HG03432 (cell line): ENCODE data around the gene LOXL3.
"Not testable (repeated sequence)": the region's sequence is repeated elsewhere in the genome, so short reads cannot be mapped to it uniquely, and the experiment has no call there.

Source experiments
- ATAC-seq: cut with Tn5 transposase; IDR thresholded peaks from one replicate; pipeline ENCODE4 v1.9.1; 2021; ENCODE audit warnings: mild to moderate bottlenecking, moderate library complexity; ENCODE audit not compliant: unreplicated experiment

Gene LOXL3

DNA sequence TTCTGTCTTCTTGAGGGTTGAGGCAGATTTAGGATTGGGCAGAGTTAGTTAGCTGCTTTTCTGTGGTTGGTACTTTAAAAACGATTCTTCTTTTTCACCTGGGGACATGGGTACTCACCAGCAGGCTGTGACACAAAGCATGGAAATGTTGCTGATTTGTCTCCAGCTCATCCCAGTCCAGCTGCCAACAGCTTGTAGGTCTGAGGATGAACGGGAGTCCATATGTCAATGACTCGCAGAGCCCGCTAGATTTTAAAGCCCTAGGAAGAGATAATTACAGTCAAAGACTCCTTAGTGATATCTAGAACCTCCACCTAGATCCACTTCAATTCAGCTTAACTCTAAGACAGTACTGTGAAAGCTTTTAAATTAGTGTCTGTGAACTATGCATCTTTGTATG, 21.6 kb upstream of the LOXL3 start:
- ATAC-seq: no peak

DNA sequence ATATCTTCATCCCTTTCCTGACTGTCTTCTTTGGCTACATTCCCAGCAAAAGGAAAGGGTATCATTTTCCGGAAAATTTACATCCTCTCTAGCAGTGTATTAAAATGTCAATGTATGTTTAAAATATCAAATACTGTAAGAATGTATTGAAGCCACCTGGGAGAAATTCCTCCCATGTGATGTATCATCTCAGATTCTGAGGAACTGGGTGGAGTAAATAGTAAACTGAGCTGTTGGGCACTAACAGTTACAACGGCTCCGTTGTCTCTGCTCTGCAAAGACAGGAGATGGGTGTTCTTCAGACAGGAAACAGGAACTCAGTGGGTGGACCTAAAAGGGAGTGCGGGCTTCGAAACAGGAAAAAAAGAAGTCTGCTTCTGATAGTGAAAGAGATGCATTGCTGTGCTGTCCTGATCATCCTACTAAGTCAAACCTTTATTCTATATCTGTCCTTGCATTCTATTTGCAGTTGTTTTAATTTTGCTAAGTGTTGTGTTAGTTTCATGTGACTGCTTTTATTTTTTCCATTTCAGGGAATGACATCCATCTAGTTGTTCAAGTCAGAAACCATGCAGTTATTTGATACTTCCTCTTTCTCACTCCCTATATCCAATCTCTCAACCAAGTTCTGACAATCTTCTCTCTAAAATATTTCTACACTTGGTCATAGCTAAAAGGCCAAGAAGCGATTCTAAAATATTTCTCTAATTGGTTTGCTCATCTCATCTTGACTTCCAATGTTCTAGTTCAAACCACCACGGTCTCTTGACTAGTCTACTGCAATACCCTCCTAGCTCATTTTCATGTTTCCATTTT, 20.2 kb upstream of the LOXL3 start:
- ATAC-seq: peak; percentile 47

DNA sequence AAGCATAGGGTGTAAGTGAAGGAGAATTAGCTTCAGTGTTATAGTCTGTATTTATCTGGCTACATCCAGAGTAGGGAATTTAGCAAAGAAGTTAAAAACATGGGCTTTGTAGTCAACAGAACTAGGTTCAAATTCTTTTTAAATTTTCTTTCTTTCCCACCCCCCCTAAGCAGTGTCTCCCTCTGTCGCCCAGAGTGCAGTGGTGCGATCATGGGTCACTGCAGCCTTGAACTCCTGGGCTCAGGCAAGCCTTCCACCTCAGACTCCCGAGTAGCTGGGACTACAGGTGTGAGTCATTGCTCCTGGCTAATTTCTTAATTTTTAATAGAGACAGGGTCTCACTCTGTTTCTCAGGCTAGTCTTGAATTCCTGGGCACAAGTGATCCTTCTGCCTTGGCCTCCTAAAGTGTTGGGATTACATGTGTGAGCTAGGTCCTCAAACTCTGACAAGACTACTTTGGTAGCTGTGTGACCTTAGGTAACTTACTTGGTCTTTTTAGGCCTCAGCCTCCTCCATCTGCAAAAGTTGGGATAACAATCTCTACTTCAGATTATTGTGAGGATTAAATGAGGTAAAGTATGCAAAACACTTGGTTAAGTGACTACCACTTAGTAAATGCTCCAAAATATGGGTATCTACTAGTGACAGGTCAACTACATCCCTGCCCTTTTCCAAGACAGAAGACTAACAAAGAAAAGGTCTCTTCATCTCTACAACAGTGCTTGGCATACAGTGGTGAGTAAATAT, 18.6 kb upstream of the LOXL3 start:
- ATAC-seq: no peak

DNA sequence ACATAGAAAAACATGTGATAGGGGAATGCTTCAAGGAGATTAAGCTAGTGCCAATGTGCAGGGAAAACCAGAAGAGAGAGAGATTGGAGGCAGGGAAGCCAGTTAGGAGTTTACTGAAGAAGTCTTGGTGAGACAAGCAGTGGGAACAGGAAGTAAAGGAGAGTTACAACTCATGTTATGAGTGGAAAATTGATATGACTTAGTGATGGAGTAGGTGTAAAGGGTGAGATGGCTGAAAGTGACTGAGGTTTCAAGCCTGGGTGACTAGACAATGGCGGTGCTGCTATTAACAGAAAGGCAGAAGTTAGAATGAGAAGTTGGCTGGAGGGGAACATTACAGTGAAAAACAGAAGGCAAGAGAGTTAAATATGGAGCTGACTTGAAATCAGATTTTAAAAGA, 17.3 kb upstream of the LOXL3 start:
- peak; percentile 69 for ATAC-seq

DNA sequence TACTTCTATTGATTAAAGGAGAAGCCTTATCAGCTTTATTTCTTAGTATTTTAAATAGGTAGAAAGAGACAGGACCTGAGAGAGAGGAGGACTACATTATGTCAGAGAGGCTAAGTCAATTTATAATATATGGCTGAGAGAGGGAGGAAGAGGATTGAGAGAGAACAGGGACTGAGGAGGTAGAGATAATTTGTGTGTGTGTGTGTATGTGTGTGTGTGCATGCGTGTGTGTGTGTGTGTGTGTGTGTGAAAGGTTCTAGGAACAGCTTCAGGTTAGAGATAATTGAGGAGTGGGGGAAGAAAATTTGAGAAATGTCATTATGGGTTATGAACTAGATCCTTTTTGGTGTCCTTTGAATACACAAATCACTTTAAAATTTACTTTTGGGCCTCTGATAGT, 15.9 kb upstream of the LOXL3 start:
- no peak for ATAC-seq

DNA sequence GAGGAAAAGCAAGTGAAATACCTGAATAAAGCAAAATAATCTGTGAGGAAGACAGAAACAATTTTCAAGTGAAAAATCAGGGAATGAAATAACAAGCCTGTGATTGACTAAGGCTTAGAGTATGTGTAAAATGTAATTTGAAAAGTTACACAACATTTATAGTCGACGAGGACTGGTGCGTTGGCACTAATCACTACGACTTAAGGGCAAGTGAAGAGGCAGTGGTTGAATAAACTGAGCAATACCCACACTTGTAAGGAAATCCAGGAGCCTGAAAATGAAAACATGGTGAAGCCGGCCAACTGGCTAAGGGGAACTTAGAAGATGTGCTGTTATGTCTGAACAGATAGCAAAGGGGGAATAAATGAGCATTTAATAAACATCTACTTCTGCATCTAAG, 14.1 kb upstream of the LOXL3 start:
- ATAC-seq: no peak

DNA sequence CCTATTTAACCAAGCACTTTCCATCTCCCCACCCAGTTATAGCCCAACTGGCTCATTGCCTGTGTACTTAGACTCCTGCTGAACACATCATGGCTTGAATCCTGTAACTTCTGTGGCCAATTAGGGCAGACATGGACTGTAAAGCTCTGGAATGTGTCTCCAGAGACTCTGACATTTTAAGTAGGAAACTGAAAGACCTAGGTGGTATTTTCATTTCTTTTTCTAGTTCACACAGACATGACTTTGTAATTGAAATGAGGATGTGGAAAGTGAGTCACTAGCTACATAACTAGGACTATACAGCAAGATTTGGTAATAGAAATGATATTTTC, 13.0 kb upstream of the LOXL3 start:
- ATAC-seq: peak; percentile 40

DNA sequence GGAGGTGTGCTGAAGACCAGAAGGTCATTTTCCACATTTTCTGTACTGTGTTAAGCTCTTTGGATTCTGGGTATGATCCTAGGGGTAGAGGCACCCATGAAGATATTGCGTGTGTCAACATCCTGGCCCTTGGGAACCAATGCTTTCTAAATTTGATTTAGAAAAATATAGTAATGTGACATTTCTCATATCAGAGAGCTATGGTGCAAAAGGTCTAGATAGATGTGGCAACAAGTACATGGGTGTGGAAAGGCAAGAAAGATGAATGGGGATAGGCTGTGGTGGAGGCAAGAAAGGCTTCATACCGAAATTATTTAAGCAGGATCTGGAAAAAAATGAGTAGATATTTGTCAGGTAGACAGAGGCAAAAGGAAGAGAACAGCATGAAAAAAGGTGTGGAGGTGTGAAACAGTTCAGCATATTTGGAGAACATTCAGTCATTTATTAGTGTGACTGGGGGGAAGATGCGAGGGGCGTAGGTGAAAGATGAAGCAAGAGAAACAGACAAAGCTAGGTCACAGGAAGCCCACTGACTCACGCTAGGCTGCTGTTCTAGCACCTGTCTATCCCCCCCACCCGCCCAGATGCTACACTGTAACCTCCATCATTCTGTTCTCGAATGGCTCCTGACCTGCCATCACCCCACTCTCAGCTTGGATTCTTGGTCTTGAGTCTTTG, 12.5 kb upstream of the LOXL3 start:
- peak; percentile 21 for ATAC-seq

DNA sequence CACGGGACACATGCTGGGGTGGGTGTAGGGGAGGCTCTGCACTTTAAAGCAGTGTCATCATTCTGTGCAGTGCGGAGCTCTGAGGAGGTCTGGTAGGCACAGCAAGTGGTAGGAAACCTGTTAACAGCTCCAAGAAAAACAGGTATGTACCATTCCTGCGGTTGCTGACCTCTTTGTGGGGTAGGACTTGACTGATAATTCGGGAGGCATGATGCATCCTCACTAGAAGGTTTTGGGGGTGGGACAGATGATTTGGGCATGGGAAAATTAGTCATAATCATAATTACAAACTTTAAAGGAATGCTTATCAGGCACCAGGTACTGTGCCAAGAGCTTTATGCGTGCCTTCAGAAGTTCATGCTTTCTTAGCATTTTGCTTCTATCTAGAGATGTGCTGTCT, 10.5 kb upstream of the LOXL3 start:
- ATAC-seq: no peak

DNA sequence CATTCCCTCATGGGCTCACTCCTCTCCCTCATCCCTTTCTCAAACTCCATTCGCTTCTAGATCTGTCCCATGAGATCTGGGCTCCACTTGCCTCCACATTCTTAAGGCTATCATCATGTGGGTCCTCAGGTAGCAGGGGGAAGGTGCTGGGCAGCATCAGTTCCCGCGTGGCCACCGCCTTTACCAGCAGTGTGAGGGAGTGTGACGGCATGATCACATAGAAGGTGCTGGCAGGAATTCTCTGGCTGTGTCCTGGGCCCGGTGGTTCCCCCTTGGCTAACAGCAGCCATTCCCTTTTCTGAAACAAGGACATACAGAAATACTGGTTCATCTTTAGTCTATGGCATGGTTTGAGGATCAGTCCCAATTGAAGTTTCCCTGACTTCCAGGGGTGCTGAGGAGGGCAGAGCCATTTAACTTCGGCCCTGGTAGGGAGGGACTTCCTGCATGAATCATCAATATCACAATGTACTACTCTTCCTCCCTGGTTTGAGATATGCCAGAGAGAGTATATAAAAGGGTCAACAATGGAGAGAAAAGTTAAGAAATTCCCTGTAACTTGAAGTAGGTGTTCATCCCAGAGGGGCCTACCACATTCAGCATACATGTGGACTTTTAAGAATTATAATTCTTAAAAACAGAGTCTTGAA, 8.5 kb upstream of the LOXL3 start:
- no peak for ATAC-seq

DNA sequence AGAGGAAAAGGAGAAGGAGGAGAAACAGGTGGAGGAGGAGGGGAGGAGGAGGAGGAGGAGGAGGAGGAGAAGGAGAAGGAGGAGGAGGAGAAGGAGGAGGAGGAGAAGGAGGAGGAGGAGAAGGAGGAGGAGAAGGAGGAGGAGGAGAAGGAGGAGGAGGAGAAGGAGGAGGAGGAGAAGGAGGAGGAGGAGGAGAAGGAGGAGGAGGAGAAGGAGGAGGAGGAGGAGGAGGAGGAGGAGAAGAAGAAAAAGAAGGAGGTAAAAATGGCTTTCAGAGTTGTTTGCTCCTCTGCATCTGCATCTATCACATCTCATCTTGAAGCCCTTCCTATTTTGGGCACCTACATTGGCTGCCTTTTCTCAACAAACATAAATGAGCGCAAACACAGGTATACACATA, 7.3 kb upstream of the LOXL3 start:
- not testable (repeated sequence) for ATAC-seq

DNA sequence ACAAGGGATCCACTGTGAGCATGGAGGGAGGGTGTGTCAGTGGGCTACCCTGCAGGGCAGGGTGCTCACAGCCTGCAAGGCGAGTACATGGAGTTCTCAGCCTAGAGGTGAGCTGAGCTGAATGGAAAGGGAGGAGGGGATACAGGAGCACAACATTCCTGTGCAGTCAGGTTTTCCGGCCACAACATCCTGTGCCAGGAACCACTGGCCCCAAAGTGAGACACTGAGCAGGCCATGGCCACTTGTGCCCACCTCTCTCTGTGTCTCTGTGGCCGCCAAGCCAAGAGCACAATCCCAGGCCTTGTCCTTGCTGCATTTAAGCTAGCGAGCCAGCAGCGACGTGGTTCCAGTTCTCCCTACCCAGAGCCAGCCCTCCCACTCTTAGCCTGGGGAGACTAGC, 6.8 kb upstream of the LOXL3 start:
- ATAC-seq: no peak

DNA sequence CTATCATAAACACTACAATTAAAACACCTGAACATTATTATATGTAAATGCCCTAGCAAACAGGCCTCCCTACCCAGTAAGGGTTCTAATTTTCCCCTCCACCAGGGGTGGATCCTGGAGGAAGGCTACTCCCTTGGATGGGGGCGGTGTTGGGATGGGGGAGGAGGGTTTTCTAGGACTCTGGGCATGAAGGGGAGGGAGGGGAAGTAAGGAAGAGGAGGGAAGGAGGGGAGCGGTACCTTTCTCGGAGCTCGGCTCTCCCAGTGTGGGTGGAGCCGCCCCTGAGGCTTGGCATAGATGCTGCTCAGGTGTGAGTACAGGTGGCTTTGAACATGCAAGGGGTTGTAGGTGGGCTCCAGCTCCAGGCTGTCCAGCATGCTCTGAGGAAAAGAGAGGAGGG, 6.2 kb upstream of the LOXL3 start:
- no peak for ATAC-seq

DNA sequence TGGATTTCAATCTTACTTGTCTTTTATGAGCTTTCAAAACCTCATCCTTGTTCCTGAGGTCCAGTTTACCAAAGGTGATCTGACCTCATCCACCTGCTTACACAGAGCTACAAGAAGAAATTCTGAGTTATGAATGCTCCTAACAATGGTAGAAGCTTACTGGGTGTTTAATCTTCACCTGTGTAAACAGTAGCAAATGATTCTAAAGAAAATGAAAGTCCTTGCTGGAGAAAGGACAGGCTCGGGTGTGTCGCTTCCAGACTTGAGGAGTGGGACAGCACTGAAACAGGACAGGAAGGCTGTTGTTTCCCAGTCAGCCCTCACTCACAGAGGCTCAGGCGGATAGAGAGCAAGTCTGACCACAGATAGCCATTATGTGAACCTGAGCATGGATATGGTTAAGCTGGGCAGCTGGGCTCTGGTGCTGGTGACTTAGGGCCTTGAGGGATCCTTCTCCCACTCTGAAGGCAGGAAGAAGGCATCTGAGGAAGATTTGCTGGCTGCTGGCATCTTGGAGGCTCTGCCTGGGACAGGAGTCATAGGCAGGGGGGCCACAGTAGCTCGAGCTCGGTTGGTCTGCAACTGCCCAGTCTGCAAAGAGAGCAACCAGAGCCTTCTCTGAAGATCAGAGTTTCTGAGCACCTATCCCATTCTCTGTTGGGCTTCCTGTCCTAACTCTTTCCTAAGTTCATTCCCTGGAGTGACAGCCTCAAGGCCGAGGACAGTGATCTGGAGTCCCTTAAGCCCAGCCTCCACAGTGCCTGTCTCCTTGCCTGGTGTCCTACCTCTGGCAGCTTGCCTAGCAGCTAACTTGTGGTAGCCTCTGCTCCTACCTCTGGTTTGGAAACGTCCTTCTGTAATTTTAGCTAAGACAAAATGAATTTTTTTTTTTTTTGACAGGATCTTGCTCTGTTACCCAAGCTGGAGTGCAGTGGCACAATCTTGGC, 4.8 kb upstream of the LOXL3 start:
- no peak for ATAC-seq

DNA sequence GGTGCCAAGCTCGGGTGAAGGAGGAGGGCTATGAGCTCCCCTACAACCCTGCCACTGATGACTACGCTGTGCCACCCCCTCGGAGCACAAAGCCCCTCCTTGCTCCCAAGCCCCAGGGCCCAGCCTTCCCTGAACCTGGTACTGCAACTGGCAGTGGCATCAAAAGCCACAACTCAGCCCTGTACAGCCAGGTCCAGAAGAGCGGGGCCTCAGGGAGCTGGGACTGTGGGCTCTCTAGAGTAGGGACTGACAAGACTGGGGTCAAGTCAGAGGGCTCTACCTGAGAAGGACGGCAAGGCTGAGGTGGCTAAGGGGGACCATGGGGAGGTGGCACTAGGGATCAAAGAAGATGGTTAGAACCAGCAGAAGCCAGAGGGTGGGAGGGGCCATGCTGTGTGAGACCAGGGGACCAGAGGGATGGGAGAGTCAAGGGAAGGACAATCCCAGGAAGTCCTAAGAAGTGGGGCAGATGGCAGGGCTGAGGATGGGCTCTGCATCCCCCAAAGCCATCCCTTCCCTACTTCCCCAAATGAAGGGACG, 3.2 kb upstream of the LOXL3 start:
- no peak for ATAC-seq

DNA sequence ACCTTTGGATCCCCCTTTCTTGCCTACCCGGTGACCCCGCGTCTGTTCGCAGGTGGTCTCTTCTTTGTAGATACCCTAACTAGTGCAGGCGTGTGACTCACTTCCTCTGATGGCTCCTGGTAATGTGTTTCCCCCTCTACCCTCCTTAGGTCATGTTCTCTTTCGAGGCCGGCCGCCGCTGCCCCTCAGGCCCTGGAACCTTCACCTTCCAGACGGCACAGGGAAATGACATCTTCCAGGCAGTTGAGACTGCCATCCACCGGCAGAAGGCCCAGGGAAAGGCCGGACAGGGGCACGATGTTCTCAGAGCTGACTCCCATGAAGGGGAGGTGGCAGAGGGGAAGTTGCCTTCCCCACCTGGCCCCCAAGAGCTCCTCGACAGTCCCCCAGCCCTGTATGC, 2.4 kb upstream of the LOXL3 start:
- ATAC-seq: no peak

DNA sequence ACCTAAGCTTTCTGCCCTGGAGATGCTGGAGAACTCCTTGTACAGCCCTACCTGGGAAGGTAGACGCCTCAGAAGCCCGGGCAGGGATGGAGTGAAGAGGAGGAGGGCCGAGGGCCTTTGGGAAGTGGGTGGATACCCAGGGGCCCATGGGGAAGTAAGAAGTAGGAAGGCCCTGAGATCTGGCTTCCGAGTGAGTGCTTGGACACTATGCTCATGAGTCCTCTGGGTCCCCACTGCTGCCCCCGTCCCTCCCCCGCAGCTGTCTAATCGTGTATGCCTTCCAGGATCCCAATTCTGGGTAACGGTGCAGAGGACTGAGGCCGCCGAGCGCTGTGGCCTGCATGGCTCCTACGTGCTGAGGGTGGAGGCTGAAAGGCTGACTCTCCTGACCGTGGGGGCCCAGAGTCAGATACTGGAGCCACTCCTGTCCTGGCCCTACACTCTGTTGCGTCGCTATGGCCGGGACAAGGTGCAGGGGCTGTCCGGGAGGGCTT, 1.9 kb upstream of the LOXL3 start:
- ATAC-seq: no peak

DNA sequence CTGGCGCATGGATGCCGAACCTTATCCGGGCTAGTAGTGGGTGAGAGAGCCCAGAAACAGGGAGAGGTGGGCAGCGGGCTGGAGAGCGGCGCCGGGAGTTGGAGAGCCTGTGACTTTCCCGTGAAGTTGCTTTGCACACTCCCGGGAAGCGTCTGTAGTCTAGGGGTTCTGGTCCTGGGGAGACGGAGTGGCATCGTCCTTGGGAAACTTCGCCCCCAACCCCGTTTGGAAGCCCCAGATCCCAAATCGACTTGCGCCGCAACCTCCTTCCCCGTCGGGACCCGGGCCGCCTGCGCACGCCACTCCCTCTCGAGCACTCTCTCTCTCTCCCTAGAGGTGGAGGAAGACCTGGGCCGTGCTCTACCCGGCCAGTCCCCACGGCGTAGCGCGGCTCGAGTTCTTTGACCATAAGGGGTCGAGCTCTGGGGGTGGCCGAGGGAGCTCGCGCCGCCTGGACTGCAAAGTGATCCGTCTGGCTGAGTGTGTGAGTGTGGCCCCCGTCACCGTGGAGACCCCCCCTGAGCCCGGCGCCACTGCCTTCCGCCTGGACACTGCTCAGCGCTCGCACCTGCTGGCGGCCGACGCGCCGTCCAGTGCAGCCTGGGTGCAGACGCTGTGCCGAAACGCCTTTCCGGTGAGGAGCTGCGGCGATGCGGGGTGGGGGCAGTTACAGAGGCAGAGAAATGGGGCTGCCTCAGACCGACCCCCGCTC, 1.2 kb upstream of the LOXL3 start:
- peak; percentile 36 for ATAC-seq
